Urinary bladder (tissue), 4 donors: ENCODE data around the gene SNX9. TPM values are rescaled to one million over a fixed set of nuclear protein-coding genes. Genes with fewer than 3 reads are reported as not detected.
A peak's percentile ranks its signal among the peaks of the same experiment; 100 is the strongest.

ENCODE experiments used
- DNase-seq: peaks from one replicate; pipeline ENCODE4 v3.0.0-alpha.2; 2015; ENCODE audit errors: extremely low spot score
- H3K27ac ChIP-seq: one replicate; pipeline ENCODE4 v1.5.1; 2013; ENCODE audit warnings: low read depth, mild to moderate bottlenecking, moderate library complexity
- H3K36me3 ChIP-seq: one replicate; pipeline ENCODE4 v1.6.1; 2013; ENCODE audit warnings: mild to moderate bottlenecking, moderate library complexity; ENCODE audit not compliant: insufficient read depth
- H3K4me1 ChIP-seq: one replicate; pipeline ENCODE4 v1.6.1; 2013; ENCODE audit warnings: mild to moderate bottlenecking, moderate library complexity; ENCODE audit not compliant: insufficient read depth
- H3K4me3 ChIP-seq: one replicate; pipeline ENCODE4 v1.5.1; 2013; ENCODE audit warnings: low read depth, low read length
- WGBS: extraction: QIAGEN DNeasy Blood & Tissue Kit; methylation state at CpG from one replicate; pipeline ENCODE4 v1.1.7; 2013; 5-methylcytosine and 5-hydroxymethylcytosine counted together
- polyA plus RNA-seq: library from polyadenylated mRNA; stranded (reverse); fragments of 200-250 nt; gene quantifications from one replicate; pipeline ENCODE4 v1.2.3, GENCODE V29; 2013
- total RNA-seq: library from RNA; depleted of rRNA; stranded (reverse); fragments of >200 nt; gene quantifications from one replicate; pipeline ENCODE4 v1.2.3, GENCODE V29; 2014
- donor health status: healthy with polysubstance abuse.
- donor health status: healthy.

SNX9 gene
- total RNA-seq (36.0 TPM), polyA plus RNA-seq (70.0 TPM)

DNA sequence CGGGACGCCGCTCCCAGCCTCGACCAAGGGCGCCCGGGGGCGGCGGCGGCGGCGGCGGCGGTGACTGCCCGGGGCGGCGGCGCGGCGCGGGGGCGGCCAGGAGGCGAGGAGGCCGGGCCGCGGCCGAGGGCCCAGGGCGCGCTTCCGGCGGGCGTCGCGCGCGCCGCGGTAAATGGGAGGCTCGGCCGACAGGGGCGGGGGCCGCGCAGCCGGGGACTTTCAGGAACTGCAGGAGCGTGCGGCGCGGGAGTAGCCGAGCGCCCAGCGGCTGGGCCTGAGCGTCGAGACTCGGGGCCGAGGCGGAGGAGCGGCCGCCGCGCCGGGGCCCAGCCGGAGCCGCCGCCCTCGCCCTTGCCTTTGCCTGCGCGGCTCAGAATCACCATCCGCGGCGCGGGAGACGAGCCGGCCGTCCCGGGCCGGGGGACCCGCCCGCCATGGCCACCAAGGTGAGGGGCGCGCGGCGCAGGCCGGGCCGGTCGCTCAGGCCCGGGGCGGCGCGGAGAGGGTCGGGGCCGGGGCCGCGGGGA, at the start of gene SNX9:
SNX9 (plus strand) TSS at position 246 of the 527 bp plus-strand sequence; CDS start at position 435, 189 bp downstream.
- no peak for DNase-seq
- Histone ChIP-seq H3K27ac (peak within 1 kb of the TSS; percentile 96), H3K36me3 (no peaks in the 10 kb centered on the region), H3K4me3 (peak within 1 kb of the TSS; percentile 86), H3K4me1 (no peaks in the 10 kb centered on the region)
- WGBS, result under 1% methylated on average over 92 of the region's 92 CpGs

DNA sequence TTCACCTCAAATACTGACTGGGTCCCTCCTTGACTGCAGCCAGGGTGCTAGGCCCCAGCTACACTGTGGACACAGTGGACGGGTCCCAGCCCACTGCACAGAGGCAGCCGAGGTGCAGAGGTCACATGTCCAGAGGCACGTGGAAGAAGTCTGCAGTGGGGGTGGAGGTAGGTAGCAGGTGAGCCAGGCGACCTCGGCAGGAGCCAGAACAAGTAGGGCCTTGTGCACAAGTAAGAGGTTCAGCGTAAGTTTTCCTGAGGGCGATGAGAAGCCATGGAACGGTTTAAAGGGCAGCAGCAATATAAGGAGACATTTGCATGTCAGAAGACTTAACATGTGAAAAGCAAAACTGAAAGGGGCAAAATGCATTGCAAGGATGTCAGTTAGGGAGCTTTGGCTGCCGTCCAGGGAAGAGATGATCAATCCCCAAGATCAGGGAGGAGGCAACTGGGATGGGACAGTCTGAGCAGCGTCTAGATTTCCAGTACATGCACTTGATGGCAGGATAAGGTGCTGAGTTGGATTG, 49.7 kb upstream of the SNX9 start:
- WGBS, result 78% methylated on average over 10 of the region's 10 CpGs
- Histone ChIP-seq H3K4me3 (no peak overlapping the region), H3K36me3 (no peaks in the 10 kb centered on the region), H3K4me1 (no peaks in the 10 kb centered on the region), H3K27ac (no peak overlapping the region)
- DNase-seq, result no peak

DNA sequence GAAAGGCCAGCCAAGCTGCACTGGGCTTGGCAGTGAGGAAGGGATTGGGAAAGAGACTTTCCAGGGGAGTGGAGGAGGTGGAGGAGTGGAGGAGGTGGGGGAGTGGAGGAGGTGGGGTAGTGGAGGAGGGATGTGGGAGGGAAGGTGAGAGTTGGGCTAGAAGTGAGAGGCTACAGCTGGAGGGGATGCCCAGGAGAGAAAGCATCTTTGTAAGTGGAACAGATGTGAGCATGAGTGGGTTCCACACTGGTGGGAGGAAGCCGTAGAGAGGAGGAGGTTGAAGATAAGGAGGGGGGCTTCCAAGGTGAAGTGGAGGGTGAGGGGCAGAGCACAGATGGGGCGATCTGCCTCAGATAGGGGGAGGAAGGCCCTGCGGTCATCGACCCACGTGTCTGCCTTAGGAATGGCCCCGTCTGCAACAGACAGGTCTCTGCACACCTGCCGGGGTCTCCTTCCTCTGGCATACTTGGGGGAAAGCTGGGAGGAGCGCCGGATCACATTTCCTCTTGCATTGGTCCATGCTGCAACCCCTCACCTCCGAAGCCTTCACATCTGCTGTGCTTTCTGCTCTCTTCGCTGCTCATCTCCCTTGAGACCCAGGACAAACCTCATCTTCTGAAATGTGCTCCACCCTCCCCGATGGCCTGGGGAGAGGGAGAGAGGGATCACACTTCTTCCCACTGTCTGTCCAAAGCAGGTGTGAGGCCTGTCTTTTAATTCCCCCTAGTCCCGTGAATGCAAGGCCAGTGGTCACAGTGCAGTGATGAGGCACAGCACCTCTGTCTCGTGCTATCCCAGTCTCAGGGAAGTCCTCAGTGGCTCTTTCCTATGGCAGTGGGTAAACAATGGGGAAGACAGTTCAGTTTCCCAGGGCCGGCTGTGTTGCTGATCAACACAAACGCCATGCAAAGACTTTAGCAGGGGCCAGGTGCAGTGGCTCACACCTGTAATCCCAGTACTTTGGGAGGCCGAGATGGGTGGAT, 48.6 kb upstream of the SNX9 start:
- Histone ChIP-seq H3K27ac (no peak overlapping the region), H3K4me1 (no peaks in the 10 kb centered on the region), H3K36me3 (no peaks in the 10 kb centered on the region), H3K4me3 (no peak overlapping the region)
- no peak for DNase-seq
- WGBS, result 76% methylated on average over 17 of the region's 17 CpGs

DNA sequence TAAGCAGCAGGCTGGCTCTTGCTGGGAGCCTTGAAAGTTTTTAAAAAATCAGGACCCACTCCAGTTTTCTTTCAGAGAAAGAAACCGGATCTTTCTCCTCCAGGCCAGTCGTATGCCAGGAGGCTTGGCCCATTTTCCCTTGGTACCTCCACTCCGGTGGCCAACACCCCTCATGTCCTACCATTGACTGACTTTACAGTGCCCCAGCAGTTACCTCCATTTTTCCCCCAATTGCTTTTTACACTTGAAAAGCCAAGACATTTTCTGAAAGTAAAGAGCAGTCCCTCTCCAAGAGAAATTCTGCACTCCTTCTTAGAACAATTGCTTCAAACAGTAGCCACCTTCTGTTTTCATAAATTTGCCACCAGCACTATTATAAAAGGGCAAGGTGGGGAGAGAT, 47.7 kb upstream of the SNX9 start:
- no peak for DNase-seq
- H3K36me3 ChIP-seq, result no peaks in the 10 kb centered on the region

DNA sequence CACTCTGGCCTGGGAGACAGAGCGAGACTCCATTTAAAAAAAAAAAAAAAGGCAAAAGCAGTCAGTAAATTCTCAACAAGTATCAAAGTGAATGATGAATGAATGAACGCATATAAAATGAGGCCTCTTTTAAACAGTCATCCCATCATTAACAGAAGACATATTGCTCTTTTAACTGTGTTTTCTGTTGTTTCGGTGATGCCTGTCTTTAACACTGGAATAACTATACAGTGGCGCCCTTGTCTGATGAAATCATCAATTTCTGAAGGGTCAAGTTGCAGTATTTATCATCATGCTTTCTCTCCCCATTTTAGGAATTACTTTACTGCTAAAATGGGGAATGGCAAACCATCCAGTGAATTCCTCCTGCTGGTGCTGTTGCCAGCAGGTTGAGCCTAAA, 45.7 kb upstream of the SNX9 start:
- no peak for DNase-seq
- H3K36me3 ChIP-seq, result no peaks in the 10 kb centered on the region
- H3K4me3 ChIP-seq, result no peak overlapping the region
- 97% methylated on average over 4 of the region's 4 CpGs for WGBS
- H3K4me1 ChIP-seq, result no peaks in the 10 kb centered on the region
- no peak overlapping the region for H3K27ac ChIP-seq

More for the DNA sequence above, 47.7 kb upstream of the SNX9 start:
- WGBS, result 87% methylated on average over 3 of the region's 3 CpGs
- Histone ChIP-seq H3K4me1 (no peaks in the 10 kb centered on the region), H3K4me3 (no peak overlapping the region), H3K27ac (no peak overlapping the region)

DNA sequence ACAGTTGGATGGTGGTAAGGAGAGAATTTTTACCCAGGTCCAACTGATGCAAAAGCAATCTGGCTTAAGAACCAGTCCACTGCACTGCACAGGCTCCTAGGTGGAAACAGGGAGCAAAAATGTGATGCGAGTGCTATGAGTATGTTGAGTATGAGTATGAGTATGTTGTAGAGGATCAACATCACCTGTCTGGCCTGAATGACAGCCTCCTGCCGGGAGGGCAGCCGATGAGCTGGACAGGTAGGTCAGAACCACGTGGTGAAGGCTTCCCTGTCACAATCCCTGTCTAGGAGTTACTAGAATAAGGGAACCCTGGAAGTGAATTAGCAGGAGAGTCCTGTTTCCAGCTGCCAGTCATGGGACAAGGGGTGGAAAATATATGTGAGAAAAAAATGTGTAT, 44.3 kb upstream of the SNX9 start:
- H3K36me3 ChIP-seq, result no peaks in the 10 kb centered on the region
- H3K27ac ChIP-seq, result no peak overlapping the region
- no peak overlapping the region for H3K4me3 ChIP-seq
- 84% methylated on average over 4 of the region's 4 CpGs for WGBS
- H3K4me1 ChIP-seq, result no peaks in the 10 kb centered on the region
- no peak for DNase-seq

DNA sequence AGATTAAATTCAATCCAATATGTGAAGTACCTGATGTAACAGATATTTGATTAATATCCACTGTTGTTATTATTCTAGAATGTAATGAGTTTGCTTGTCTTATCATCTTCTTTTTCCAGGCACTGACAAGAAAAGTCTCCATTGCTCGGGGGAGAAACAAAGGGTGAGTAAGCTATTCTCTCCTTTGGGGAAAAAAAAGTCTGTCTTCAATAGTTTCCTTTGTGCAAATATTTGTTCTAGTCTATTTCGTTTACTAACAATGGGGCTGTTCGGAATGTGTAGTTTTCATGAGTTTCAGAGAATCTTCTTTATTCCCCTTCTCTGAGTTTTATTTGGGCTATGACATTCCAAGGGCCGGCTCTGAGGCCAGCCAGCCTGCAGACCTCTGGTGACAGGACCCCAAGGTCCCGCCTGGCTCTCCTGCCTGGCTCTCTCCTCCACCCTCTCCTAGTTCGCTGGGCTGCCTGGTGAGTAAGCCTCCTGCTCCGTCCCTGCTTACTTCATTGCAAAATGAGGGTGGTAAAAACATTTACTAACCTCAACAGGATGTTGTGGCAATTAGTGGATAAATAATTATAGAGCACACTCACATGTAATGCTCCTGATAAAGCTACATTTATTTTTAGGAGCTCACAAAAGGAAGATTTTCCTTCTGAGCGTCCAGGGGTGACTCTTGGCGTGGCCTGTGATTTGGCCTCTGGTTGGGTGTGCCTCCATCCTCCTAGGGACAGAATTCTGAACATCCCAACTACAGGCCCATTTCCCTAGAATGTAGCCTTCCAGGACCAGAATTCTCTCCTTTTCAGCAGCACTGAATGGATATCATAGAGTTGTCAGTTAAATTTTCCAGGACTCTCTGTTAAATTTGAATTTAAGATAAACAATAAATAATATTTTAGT, 43.1 kb upstream of the SNX9 start:
- 65% methylated on average over 9 of the region's 9 CpGs for WGBS
- no peaks in the 10 kb centered on the region for H3K36me3 ChIP-seq
- DNase-seq, result no peak
- H3K4me1 ChIP-seq, result no peaks in the 10 kb centered on the region
- no peak overlapping the region for H3K4me3 ChIP-seq
- H3K27ac ChIP-seq, result no peak overlapping the region

DNA sequence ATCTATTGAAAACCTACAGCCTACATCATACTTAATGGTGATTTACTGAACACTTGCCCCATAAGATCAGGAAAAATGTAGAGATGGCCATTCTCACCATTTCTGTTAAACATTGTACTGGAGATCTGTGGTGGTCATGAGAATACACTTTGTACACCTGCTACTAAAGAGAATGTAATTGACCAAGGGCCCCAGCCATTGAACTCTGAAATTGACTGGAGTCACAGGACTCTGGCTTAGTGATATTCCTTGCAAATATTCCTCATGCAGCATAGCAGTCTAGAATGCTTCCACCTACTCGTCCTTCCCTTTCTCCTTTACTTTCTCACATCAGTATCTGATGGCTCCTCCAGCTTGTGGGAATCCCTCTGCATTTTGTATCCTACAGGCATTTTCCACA, 37.4 kb upstream of the SNX9 start:
- Histone ChIP-seq H3K4me3 (no peak overlapping the region), H3K27ac (no peak overlapping the region), H3K36me3 (no peaks in the 10 kb centered on the region), H3K4me1 (no peaks in the 10 kb centered on the region)
- DNase-seq, result no peak
- 73% methylated on average over 1 of the region's 1 CpG for WGBS

DNA sequence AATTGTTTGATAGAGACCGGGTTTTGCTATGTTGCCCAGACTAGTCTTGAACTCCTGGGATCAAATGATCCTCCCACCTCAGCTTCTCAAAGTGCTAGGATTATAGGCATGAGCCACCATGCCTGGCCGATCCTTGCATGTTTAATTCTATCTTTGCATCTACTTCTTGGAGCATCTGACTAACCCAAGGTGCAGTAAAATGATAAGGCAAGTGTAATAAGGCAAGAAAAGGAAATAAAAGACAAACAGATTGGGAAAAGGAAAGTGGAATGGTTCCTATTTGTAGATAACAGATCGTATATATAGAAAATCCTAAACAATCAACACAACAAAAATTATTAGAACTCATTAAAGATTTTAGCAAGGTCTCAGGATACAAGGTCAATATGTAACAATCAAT, 36.8 kb upstream of the SNX9 start:
- H3K27ac ChIP-seq, result no peak overlapping the region
- no peak for DNase-seq
- WGBS, result 88% methylated on average over 3 of the region's 3 CpGs
- no peaks in the 10 kb centered on the region for H3K36me3 ChIP-seq
- H3K4me1 ChIP-seq, result no peaks in the 10 kb centered on the region
- no peak overlapping the region for H3K4me3 ChIP-seq

DNA sequence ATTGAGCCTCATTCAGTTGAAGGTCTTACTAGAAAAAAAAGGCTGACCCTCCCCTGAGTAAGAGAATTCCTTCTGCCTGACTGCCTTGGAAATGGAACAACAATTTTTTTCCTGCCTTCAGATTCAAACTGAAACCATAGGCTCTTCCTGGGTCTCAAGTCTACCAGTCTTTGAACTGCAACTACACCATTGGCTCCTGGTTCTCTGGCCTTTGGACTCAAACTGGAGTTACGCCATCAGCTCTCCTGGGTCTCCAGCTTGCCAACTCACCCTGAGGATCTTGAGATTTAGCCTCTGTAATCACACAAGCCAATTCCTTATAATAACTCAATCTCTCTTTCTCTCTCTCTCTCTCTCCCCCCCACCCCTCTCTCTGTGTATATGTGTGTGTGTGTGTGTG, 36.0 kb upstream of the SNX9 start:
- WGBS, result 89% methylated on average over 1 of the region's 1 CpG
- no peak overlapping the region for H3K4me3 ChIP-seq

DNA sequence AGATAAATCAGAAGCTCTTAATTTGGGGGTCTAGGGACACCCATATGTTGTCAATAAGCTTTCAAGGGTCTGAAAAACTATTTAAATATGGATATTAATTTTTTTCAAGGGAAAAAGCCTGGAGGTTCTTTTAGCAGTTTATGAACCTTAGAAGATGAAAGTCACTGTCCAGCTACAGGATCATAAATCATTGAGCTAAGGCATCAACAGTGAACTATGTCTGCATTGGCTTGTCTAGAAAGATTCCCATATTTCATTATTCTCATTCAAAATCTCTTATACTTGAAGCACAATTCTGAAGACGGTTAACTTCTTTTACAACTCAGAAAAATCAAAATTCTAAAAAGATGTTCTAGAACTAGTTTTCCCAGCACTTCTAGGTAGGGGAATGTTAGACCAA, 34.9 kb upstream of the SNX9 start:
- H3K4me3 ChIP-seq, result no peak overlapping the region
- no peaks in the 10 kb centered on the region for H3K36me3 ChIP-seq
- H3K27ac ChIP-seq, result no peak overlapping the region
- WGBS, result 89% methylated on average over 1 of the region's 1 CpG
- H3K4me1 ChIP-seq, result no peaks in the 10 kb centered on the region
- no peak for DNase-seq

More for the DNA sequence above, 36.0 kb upstream of the SNX9 start:
- no peak overlapping the region for H3K27ac ChIP-seq
- no peak for DNase-seq
- no peaks in the 10 kb centered on the region for H3K36me3 ChIP-seq
- H3K4me1 ChIP-seq, result no peaks in the 10 kb centered on the region

DNA sequence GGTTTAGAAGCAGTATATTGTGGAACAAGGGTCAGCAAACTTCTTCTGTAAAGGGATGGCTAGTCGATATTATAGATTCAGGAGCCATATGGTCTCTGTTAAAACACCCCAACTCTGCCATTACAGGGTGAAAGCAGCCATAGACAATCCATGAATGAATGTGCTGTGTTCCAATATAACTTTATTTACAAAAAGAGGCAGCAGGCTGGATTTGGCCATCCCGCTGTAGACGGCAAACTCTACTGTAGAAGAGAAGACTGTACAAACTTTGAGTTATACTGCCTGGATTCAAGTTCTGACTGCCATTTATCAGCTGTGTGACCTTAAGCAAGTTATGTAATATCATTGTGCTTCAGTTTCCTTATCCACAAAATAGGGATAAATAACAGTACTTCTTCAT, 33.7 kb upstream of the SNX9 start:
- WGBS, result 91% methylated on average over 3 of the region's 3 CpGs
- Histone ChIP-seq H3K36me3 (no peaks in the 10 kb centered on the region), H3K27ac (no peak overlapping the region), H3K4me1 (no peaks in the 10 kb centered on the region), H3K4me3 (no peak overlapping the region)
- no peak for DNase-seq

DNA sequence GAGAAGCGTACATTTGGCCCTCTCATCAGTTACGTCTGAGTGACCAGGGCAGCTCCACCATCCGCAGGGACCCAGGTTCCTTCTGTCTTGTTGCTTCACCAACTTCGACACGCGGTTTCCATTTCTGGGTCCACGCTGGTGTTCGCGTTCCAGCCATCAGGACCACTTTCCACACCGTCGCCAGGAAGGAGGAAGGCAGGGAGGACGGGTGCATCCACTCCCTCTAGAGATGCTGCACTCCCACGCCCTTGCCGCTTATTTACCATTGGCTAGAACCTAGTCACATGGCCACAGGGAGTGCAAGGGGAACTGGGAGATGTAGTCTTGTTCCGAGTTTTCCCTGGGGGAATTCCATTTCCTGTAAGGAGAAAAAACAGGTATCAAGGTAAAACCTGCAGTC, 33.2 kb upstream of the SNX9 start:
- Histone ChIP-seq H3K36me3 (no peaks in the 10 kb centered on the region), H3K4me1 (no peaks in the 10 kb centered on the region), H3K27ac (no peak overlapping the region), H3K4me3 (no peak overlapping the region)
- WGBS, result 87% methylated on average over 15 of the region's 15 CpGs
- DNase-seq, result no peak
